SK-N-MC (cell line): ENCODE measurements around the gene MTHFS.
"Not testable (repeated sequence)": the region's sequence is repeated elsewhere in the genome, so short reads cannot be mapped to it uniquely, and the experiment has no call there.

ENCODE experiments used
- DNase-seq: peaks from one replicate; pipeline ENCODE4 v3.0.0-alpha.2; 2011; ENCODE audit warnings: low read depth, low spot score
- H3K27ac ChIP-seq: fragments of 200-600 bp; sonication (generic); 2 replicates; pipeline ENCODE4 v1.5.1; 2016; ENCODE audit warnings: mixed run types
- H3K36me3 ChIP-seq: fragments of 200-600 bp; sonication (generic); 2 replicates; pipeline ENCODE4 v1.6.1; 2017; ENCODE audit warnings: antibody characterized with exemption, low read length, mixed read lengths; ENCODE audit not compliant: insufficient read depth
- H3K4me3 ChIP-seq: fragments of 200-600 bp; sonication (generic); 2 replicates; pipeline ENCODE4 v1.5.1; 2016
- H3K9ac ChIP-seq: fragments of 200-600 bp; sonication (generic); 2 replicates; pipeline ENCODE4 v1.8.0; 2017; ENCODE audit warnings: mixed run types, mixed read lengths; ENCODE audit not compliant: insufficient read length
- H3K9me3 ChIP-seq: fragments of 200-600 bp; sonication (generic); 2 replicates; pipeline ENCODE4 v1.6.1; 2017; ENCODE audit warnings: low read depth, mild to moderate bottlenecking, antibody characterized with exemption, low read length, moderate library complexity, mixed read lengths
- EZH2 ChIP-seq: fragments of 200-600 bp; sonication (generic); IDR thresholded peaks from one replicate; pipeline ENCODE4 v1.6.1; 2017; ENCODE audit warnings: antibody characterized with exemption
- FOXP2 ChIP-seq: optimal IDR thresholded peaks from 2 replicates; pipeline ENCODE3; 2011; ENCODE audit warnings: mild to moderate bottlenecking, moderate library complexity; ENCODE audit not compliant: insufficient read depth; ENCODE audit errors: extremely low read length, control extremely low read depth
- POLR2AphosphoS5 ChIP-seq: IDR thresholded peaks from 2 replicates; pipeline ENCODE4 v1.6.1; 2012; ENCODE audit warnings: mild to moderate bottlenecking, low read depth, low read length, borderline replicate concordance

The MTHFS gene

DNA sequence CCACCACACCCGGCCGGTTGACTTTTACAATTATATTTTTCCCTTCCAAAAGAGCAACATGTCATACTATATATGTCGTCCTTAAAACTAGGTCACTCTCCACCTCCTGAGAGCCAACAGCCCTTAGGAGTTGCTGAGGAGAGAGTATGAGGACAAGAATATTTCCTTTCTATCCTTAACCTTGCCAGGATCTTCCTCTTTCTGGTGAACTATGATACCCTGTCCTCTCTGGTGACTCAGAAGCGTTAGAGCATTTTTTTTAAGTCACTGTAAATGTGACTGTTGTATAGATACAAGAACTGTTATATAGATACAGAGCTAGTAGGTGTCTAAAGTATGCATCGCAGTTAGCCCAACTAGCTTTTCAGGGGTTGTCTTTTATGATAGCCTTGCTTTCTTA lies 33.7 kb upstream of the MTHFS start:
- no peak overlapping the region for H3K27ac ChIP-seq

GRCh38 chr15:79929412-79929811 lies 32.6 kb upstream of the MTHFS start:
- no peak overlapping the region for H3K9ac ChIP-seq
- no peaks in the 10 kb centered on the region for H3K9me3 ChIP-seq
- H3K4me3 ChIP-seq = no peak overlapping the region
- H3K27ac ChIP-seq = no peak overlapping the region
- H3K36me3 ChIP-seq = no peaks in the 10 kb centered on the region
- no peak for TF ChIP-seq POLR2AphosphoS5
- TF ChIP-seq FOXP2 = no peak
- no peak for TF ChIP-seq EZH2
- no peak for DNase-seq

More for the DNA sequence above, 33.7 kb upstream of the MTHFS start:
- Histone ChIP-seq H3K4me3 (no peak overlapping the region), H3K36me3 (no peaks in the 10 kb centered on the region), H3K9me3 (no peaks in the 10 kb centered on the region), H3K9ac (no peak overlapping the region)
- no peak for DNase-seq
- TF ChIP-seq FOXP2 (no peak), POLR2AphosphoS5 (no peak), EZH2 (no peak)

GRCh38 chr15:79926116-79926515 lies 29.3 kb upstream of the MTHFS start:
- H3K36me3 ChIP-seq, H3K27ac ChIP-seq, DNase-seq: not testable (repeated sequence)

GRCh38 chr15:79924379-79924778 lies 27.6 kb upstream of the MTHFS start:
- H3K27ac ChIP-seq = peak overlapping the region; percentile 83; the same call in 1 of the 2 replicates
- H3K4me3 ChIP-seq = peak overlapping the region; percentile 97

More at GRCh38 chr15:79926116-79926515, 29.3 kb upstream of the MTHFS start:
- H3K9ac ChIP-seq, H3K9me3 ChIP-seq, H3K4me3 ChIP-seq: not testable (repeated sequence)

GRCh38 chr15:79923515-79924169 lies 26.8 kb upstream of the MTHFS start:
- TF ChIP-seq FOXP2 (no peak), EZH2 (no peak), POLR2AphosphoS5 (peak; percentile 85; the same call in 1 of the 2 replicates)
- Histone ChIP-seq H3K36me3 (peaks cover 13% of the 10 kb centered on the region), H3K9me3 (peaks cover 3% of the 10 kb centered on the region; the same call in 1 of the 2 replicates), H3K4me3 (peak overlapping the region; percentile 97), H3K9ac (peak overlapping the region; percentile 94), H3K27ac (peak overlapping the region; percentile 83)
- peak; percentile 32 for DNase-seq

More at GRCh38 chr15:79924379-79924778, 27.6 kb upstream of the MTHFS start:
- Histone ChIP-seq H3K36me3 (peaks cover 10% of the 10 kb centered on the region), H3K9ac (peak overlapping the region; percentile 94), H3K9me3 (peaks cover 3% of the 10 kb centered on the region; the same call in 1 of the 2 replicates)
- no peak for DNase-seq
- no peak for TF ChIP-seq FOXP2
- TF ChIP-seq POLR2AphosphoS5 = no peak
- no peak for TF ChIP-seq EZH2

GRCh38 chr15:79923079-79923514 lies 26.3 kb upstream of the MTHFS start:
- Histone ChIP-seq H3K9me3 (peaks cover 3% of the 10 kb centered on the region; the same call in 1 of the 2 replicates), H3K4me3 (peak overlapping the region; percentile 97), H3K9ac (peak overlapping the region; percentile 58), H3K27ac (no peak overlapping the region), H3K36me3 (peaks cover 13% of the 10 kb centered on the region)
- no peak for TF ChIP-seq FOXP2
- no peak for TF ChIP-seq EZH2
- TF ChIP-seq POLR2AphosphoS5 = no peak
- DNase-seq = no peak

GRCh38 chr15:79922512-79923078 lies 25.8 kb upstream of the MTHFS start:
- TF ChIP-seq POLR2AphosphoS5 (no peak), FOXP2 (no peak), EZH2 (no peak)
- Histone ChIP-seq H3K27ac (no peak overlapping the region), H3K36me3 (peaks cover 13% of the 10 kb centered on the region), H3K4me3 (peak overlapping the region; percentile 97), H3K9me3 (peaks cover 3% of the 10 kb centered on the region; the same call in 1 of the 2 replicates), H3K9ac (peak overlapping the region; percentile 58)
- no peak for DNase-seq

DNA sequence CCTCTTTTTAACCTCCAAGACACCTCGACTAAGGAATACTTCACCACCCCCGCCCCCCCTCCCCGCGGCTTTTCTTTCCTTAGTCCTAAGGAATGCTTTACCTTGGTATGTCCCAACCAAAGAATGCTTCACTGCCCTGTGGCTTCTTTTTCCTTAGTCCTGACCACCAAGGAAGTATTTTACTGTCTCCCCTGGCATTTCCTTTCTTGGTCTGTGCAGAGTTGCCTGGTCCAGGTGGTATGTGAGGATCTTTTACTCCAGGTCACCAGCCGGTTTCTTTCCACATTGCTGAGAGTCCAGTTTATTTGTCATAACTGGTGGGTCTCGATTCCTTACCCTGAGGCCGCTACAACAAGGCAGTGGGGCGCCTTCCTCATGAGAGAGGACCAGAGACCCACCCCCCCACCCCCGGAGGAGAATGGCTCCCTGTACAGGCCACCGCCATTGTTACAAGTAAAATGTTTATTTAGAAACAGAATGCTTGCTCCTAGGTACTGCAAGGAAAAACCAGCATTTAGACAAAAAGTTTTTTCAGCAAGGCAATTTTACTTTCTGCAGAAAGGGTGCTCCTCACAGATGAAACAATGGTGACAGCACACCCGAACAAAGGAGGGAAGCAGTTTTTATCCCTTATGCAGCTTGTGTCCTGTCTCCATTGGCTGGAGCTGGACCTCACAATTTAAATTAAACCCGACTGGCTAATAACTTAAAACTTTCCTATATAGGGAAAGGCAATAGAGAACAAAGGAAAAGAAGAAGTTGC lies 23.1 kb upstream of the MTHFS start:
- no peak overlapping the region for H3K9ac ChIP-seq
- H3K27ac ChIP-seq = no peak overlapping the region
- peaks cover 13% of the 10 kb centered on the region for H3K36me3 ChIP-seq
- no peak for DNase-seq
- H3K9me3 ChIP-seq = peaks cover 10% of the 10 kb centered on the region; the same call in 1 of the 2 replicates
- no peak for TF ChIP-seq FOXP2
- no peak for TF ChIP-seq EZH2
- no peak for TF ChIP-seq POLR2AphosphoS5
- H3K4me3 ChIP-seq = no peak overlapping the region
